ENCODE measurements around the gene CLDN14. TPM values are rescaled to one million over a fixed set of nuclear protein-coding genes. Genes with fewer than 3 reads are reported as not detected.

CLDN14 gene
- total RNA-seq, 1 experiment from 2014 or later = 8.9 TPM

- Histone ChIP-seq H3K36me3 (ENCODE audit: low read depth, low read length) (no peaks in the 10 kb centered on the region), H2AFZ (ENCODE audit: low read length) (no peak overlapping the region), H3K4me1 (ENCODE audit: insufficient read depth, low read length) (peaks cover 31% of the 10 kb centered on the region), H3K79me2 (ENCODE audit: low read length) (no peaks in the 10 kb centered on the region), H3K9ac (ENCODE audit: low read length) (no peak overlapping the region), H3K27me3 (ENCODE audit: low read length) (no peaks in the 10 kb centered on the region), H3K9me3 (ENCODE audit: low read length) (no peaks in the 10 kb centered on the region), H3K27ac (ENCODE audit: low read length) (no peak overlapping the region), H3K9me2 (replicated peaks; ENCODE audit: low read length) (no peaks in the 10 kb centered on the region), H3K4me3 (ENCODE audit: low read length) (no peak overlapping the region), H3K4me2 (ENCODE audit: low read length) (no peak overlapping the region), H4K20me1 (ENCODE audit: low read length) (no peaks in the 10 kb centered on the region), H3F3A (ENCODE audit: low read length, unreplicated experiment) (peaks cover 7% of the 10 kb centered on the region)
- no peak for DNase-seq
- ChIA-PET POLR2A (ENCODE audit: unreplicated experiment) (no interaction called here), CTCF (no interaction called here)
- TF ChIP-seq CTCF (conservative IDR thresholded peaks at IDR 0.05; ENCODE audit: low read depth, low read length) (no peak), EZH2 (IDR thresholded peaks at IDR 0.05; ENCODE audit: low read length, unreplicated experiment) (no peak), EZH2phosphoT487 (IDR thresholded peaks at IDR 0.05; ENCODE audit: borderline replicate concordance, low read length) (no peak)
- BruUV-seq (replicated peaks) = no TSS peak
- intact Hi-C loops (cut with micrococcal nuclease) = no loop called here
- no peak for ATAC-seq
Measured at GRCh38 chr21:36513430-36513829, 33.5 kb upstream of the CLDN14 start.

GRCh38 chr21:36512971-36513370, 33.0 kb upstream of the CLDN14 start:
- H3K27me3 ChIP-seq (ENCODE audit: low read length) = no peaks in the 10 kb centered on the region
- no peaks in the 10 kb centered on the region for H4K20me1 ChIP-seq (ENCODE audit: low read length)
- H3K27ac ChIP-seq (ENCODE audit: low read length) = no peak overlapping the region
- ATAC-seq = no peak
- DNase-seq = no peak
- TF ChIP-seq EZH2 (IDR thresholded peaks at IDR 0.05; ENCODE audit: low read length, unreplicated experiment) = no peak
- TF ChIP-seq CTCF (conservative IDR thresholded peaks at IDR 0.05; ENCODE audit: low read depth, low read length) = no peak
- no peak for TF ChIP-seq EZH2phosphoT487 (IDR thresholded peaks at IDR 0.05; ENCODE audit: borderline replicate concordance, low read length)
- H3F3A ChIP-seq (ENCODE audit: low read length, unreplicated experiment) = peaks cover 7% of the 10 kb centered on the region
- no peaks in the 10 kb centered on the region for H3K36me3 ChIP-seq (ENCODE audit: low read depth, low read length)
- peaks cover 35% of the 10 kb centered on the region for H3K4me1 ChIP-seq (ENCODE audit: insufficient read depth, low read length)
- no peak overlapping the region for H2AFZ ChIP-seq (ENCODE audit: low read length)
- no peaks in the 10 kb centered on the region for H3K79me2 ChIP-seq (ENCODE audit: low read length)
- H3K9me3 ChIP-seq (ENCODE audit: low read length) = no peaks in the 10 kb centered on the region
- CTCF ChIA-PET = no interaction called here
- POLR2A ChIA-PET (ENCODE audit: unreplicated experiment) = no interaction called here
- intact Hi-C loops (cut with micrococcal nuclease) = no loop called here
- H3K4me3 ChIP-seq (ENCODE audit: low read length) = no peak overlapping the region
- no peak overlapping the region for H3K4me2 ChIP-seq (ENCODE audit: low read length)
- no peaks in the 10 kb centered on the region for H3K9me2 ChIP-seq (replicated peaks; ENCODE audit: low read length)
- H3K9ac ChIP-seq (ENCODE audit: low read length) = no peak overlapping the region
- no TSS peak for BruUV-seq (replicated peaks)

- Histone ChIP-seq H2AFZ (ENCODE audit: low read length) (no peak overlapping the region), H3K27ac (ENCODE audit: low read length) (no peak overlapping the region), H3K9me2 (replicated peaks; ENCODE audit: low read length) (no peaks in the 10 kb centered on the region), H3F3A (ENCODE audit: low read length, unreplicated experiment) (peaks cover 7% of the 10 kb centered on the region), H3K9ac (ENCODE audit: low read length) (no peak overlapping the region), H3K4me1 (ENCODE audit: insufficient read depth, low read length) (peaks cover 45% of the 10 kb centered on the region), H3K4me2 (ENCODE audit: low read length) (no peak overlapping the region), H3K4me3 (ENCODE audit: low read length) (no peak overlapping the region), H3K9me3 (ENCODE audit: low read length) (no peaks in the 10 kb centered on the region), H3K27me3 (ENCODE audit: low read length) (no peaks in the 10 kb centered on the region), H3K79me2 (ENCODE audit: low read length) (no peaks in the 10 kb centered on the region), H4K20me1 (ENCODE audit: low read length) (no peaks in the 10 kb centered on the region), H3K36me3 (ENCODE audit: low read depth, low read length) (no peaks in the 10 kb centered on the region)
- no TSS peak for BruUV-seq (replicated peaks)
- ChIA-PET CTCF (no interaction called here), POLR2A (ENCODE audit: unreplicated experiment) (no interaction called here)
- ATAC-seq (no peak), DNase-seq (no peak)
- TF ChIP-seq EZH2 (IDR thresholded peaks at IDR 0.05; ENCODE audit: low read length, unreplicated experiment) = no peak
- TF ChIP-seq EZH2phosphoT487 (IDR thresholded peaks at IDR 0.05; ENCODE audit: borderline replicate concordance, low read length) = no peak
- no peak for TF ChIP-seq CTCF (conservative IDR thresholded peaks at IDR 0.05; ENCODE audit: low read depth, low read length)
- intact Hi-C loops (cut with micrococcal nuclease) = no loop called here
Measured at GRCh38 chr21:36511484-36512220, 31.7 kb upstream of the CLDN14 start.
